SK-N-MC (cell line): ENCODE results near the gene SHISA6.

Source experiments
- DNase-seq: peaks from one replicate; pipeline ENCODE4 v3.0.0-alpha.2; 2011; ENCODE audit warnings: low read depth, low spot score
- H3K27ac ChIP-seq: fragments of 200-600 bp; sonication (generic); 2 replicates; pipeline ENCODE4 v1.5.1; 2016; ENCODE audit warnings: mixed run types
- H3K36me3 ChIP-seq: fragments of 200-600 bp; sonication (generic); 2 replicates; pipeline ENCODE4 v1.6.1; 2017; ENCODE audit warnings: antibody characterized with exemption, low read length, mixed read lengths; ENCODE audit not compliant: insufficient read depth
- H3K4me3 ChIP-seq: fragments of 200-600 bp; sonication (generic); 2 replicates; pipeline ENCODE4 v1.5.1; 2016
- H3K9ac ChIP-seq: fragments of 200-600 bp; sonication (generic); 2 replicates; pipeline ENCODE4 v1.8.0; 2017; ENCODE audit warnings: mixed run types, mixed read lengths; ENCODE audit not compliant: insufficient read length
- H3K9me3 ChIP-seq: fragments of 200-600 bp; sonication (generic); 2 replicates; pipeline ENCODE4 v1.6.1; 2017; ENCODE audit warnings: low read depth, mild to moderate bottlenecking, antibody characterized with exemption, low read length, moderate library complexity, mixed read lengths
- EZH2 ChIP-seq: fragments of 200-600 bp; sonication (generic); IDR thresholded peaks from one replicate; pipeline ENCODE4 v1.6.1; 2017; ENCODE audit warnings: antibody characterized with exemption
- FOXP2 ChIP-seq: optimal IDR thresholded peaks from 2 replicates; pipeline ENCODE3; 2011; ENCODE audit warnings: mild to moderate bottlenecking, moderate library complexity; ENCODE audit not compliant: insufficient read depth; ENCODE audit errors: extremely low read length, control extremely low read depth
- POLR2AphosphoS5 ChIP-seq: IDR thresholded peaks from 2 replicates; pipeline ENCODE4 v1.6.1; 2012; ENCODE audit warnings: mild to moderate bottlenecking, low read depth, low read length, borderline replicate concordance

SHISA6 gene

GRCh38 chr17:11565591-11565990 lies 324.6 kb downstream of the SHISA6 start:
- DNase-seq = no peak
- no peak overlapping the region for H3K4me3 ChIP-seq
- no peak overlapping the region for H3K9ac ChIP-seq
- H3K36me3 ChIP-seq = no peaks in the 10 kb centered on the region
- no peak overlapping the region for H3K27ac ChIP-seq
- H3K9me3 ChIP-seq = no peaks in the 10 kb centered on the region
- TF ChIP-seq POLR2AphosphoS5 (no peak), FOXP2 (no peak), EZH2 (no peak)

GRCh38 chr17:11578998-11579397 lies 338.0 kb downstream of the SHISA6 start:
- no peak overlapping the region for H3K4me3 ChIP-seq

GRCh38 chr17:11580677-11581076 lies 339.7 kb downstream of the SHISA6 start:
- TF ChIP-seq EZH2 (no peak), POLR2AphosphoS5 (no peak), FOXP2 (no peak)
- Histone ChIP-seq H3K9me3 (no peaks in the 10 kb centered on the region), H3K36me3 (no peaks in the 10 kb centered on the region), H3K4me3 (no peak overlapping the region), H3K27ac (no peak overlapping the region), H3K9ac (no peak overlapping the region)
- no peak for DNase-seq

More at GRCh38 chr17:11578998-11579397, 338.0 kb downstream of the SHISA6 start:
- H3K9ac ChIP-seq = no peak overlapping the region
- no peaks in the 10 kb centered on the region for H3K9me3 ChIP-seq
- TF ChIP-seq FOXP2 = no peak
- no peak overlapping the region for H3K27ac ChIP-seq
- H3K36me3 ChIP-seq = no peaks in the 10 kb centered on the region
- DNase-seq = no peak

GRCh38 chr17:11582217-11582616 lies 341.2 kb downstream of the SHISA6 start:
- TF ChIP-seq POLR2AphosphoS5 (no peak), EZH2 (no peak), FOXP2 (no peak)
- Histone ChIP-seq H3K27ac (no peak overlapping the region), H3K9me3 (no peaks in the 10 kb centered on the region), H3K36me3 (no peaks in the 10 kb centered on the region), H3K4me3 (no peak overlapping the region), H3K9ac (no peak overlapping the region)
- DNase-seq = no peak

GRCh38 chr17:11583306-11583992 lies 342.4 kb downstream of the SHISA6 start:
- DNase-seq = no peak
- no peak overlapping the region for H3K9ac ChIP-seq
- H3K36me3 ChIP-seq = no peaks in the 10 kb centered on the region
- H3K4me3 ChIP-seq = no peak overlapping the region
- no peak overlapping the region for H3K27ac ChIP-seq
- H3K9me3 ChIP-seq = no peaks in the 10 kb centered on the region
- TF ChIP-seq POLR2AphosphoS5 (no peak), FOXP2 (no peak), EZH2 (no peak)

- no peaks in the 10 kb centered on the region for H3K36me3 ChIP-seq
- peak overlapping the region; percentile 62 for H3K4me3 ChIP-seq
- no peak for TF ChIP-seq FOXP2
- no peak for TF ChIP-seq POLR2AphosphoS5
- no peak for TF ChIP-seq EZH2
- no peaks in the 10 kb centered on the region for H3K9me3 ChIP-seq
- no peak overlapping the region for H3K9ac ChIP-seq
- H3K27ac ChIP-seq = peak overlapping the region; percentile 92
- DNase-seq = peak; percentile 16
These were observed 348.7 kb downstream of the SHISA6 start for GRCh38 chr17:11589716-11590115.

GRCh38 chr17:11598274-11599221 lies 357.5 kb downstream of the SHISA6 start, which contains the start of gene DNAH9:
Gene DNAH9, plus strand, starts transcription at chr17:11598470. Its CDS starts 29 bp downstream, at chr17:11598499.
- H3K9ac ChIP-seq = peak within 1 kb of the TSS; percentile 53
- peak; percentile 22 for DNase-seq
- H3K27ac ChIP-seq = no peak within 1 kb of the TSS
- no peaks in the 10 kb centered on the region for H3K36me3 ChIP-seq
- H3K4me3 ChIP-seq = peak within 1 kb of the TSS; percentile 89
- TF ChIP-seq EZH2 (no peak), POLR2AphosphoS5 (no peak), FOXP2 (no peak)
- H3K9me3 ChIP-seq = no peaks in the 10 kb centered on the region

- Histone ChIP-seq H3K9me3 (no peaks in the 10 kb centered on the region), H3K27ac (no peak overlapping the region), H3K36me3 (no peaks in the 10 kb centered on the region), H3K9ac (no peak overlapping the region), H3K4me3 (no peak overlapping the region)
- TF ChIP-seq EZH2 (no peak), FOXP2 (no peak), POLR2AphosphoS5 (no peak)
- DNase-seq = no peak
These were observed 360.6 kb downstream of the SHISA6 start for GRCh38 chr17:11601661-11602060.
